K562 (cell line): ENCODE results near the gene SNX17. TPM values are rescaled to one million over a fixed set of nuclear protein-coding genes. Genes with fewer than 3 reads are reported as not detected.
A peak's percentile ranks its signal among the peaks of the same experiment; 100 is the strongest.

ENCODE experiments used
- CCAR2 ChIP-seq: fragments of 200-400 bp; formaldehyde crosslinking; IDR thresholded peaks from 2 replicates; pipeline ENCODE4 v1.6.1; 2017; ENCODE audit warnings: mild to moderate bottlenecking, low read depth, low read length
- CHD1 ChIP-seq: fragments of 200-600 bp; sonication (generic); IDR thresholded peaks from one replicate; pipeline ENCODE4 v1.6.1; 2012; ENCODE audit warnings: mild to moderate bottlenecking, moderate library complexity, low read length, inconsistent platforms
- CTBP1 ChIP-seq: fragments of 450-650 bp; IDR thresholded peaks from 2 replicates; pipeline ENCODE4 v1.6.1; 2016; ENCODE audit warnings: borderline replicate concordance
- HDAC6 ChIP-seq: IDR thresholded peaks from 2 replicates; pipeline ENCODE4 v1.6.1; 2012; ENCODE audit warnings: low read depth, mild to moderate bottlenecking, control low read depth, inconsistent platforms, low read length, moderate library complexity
- HEY1 ChIP-seq: fragments of 250-450 bp; sonication (Bioruptor Pico); IDR thresholded peaks from 2 replicates; pipeline ENCODE4 v1.5.0; 2020; ENCODE audit warnings: mild to moderate bottlenecking, moderate library complexity, borderline replicate concordance
- KDM1A ChIP-seq, 2 experiments: fragments of 450-650 bp; IDR thresholded peaks; 2 replicates each; pipeline ENCODE4 v1.6.1; 2016; ENCODE audit warnings: mild to moderate bottlenecking in 2 of 2
- MAX ChIP-seq: sonication (generic); formaldehyde crosslinking; IDR thresholded peaks from 2 replicates; pipeline ENCODE4 v1.9.0; 2022; ENCODE audit warnings: mild to moderate bottlenecking, missing genetic modification reagents
- NFYB ChIP-seq: IDR thresholded peaks from 2 replicates; pipeline ENCODE4 v1.6.1; 2011; ENCODE audit warnings: mild to moderate bottlenecking, moderate library complexity; ENCODE audit not compliant: insufficient read length; ENCODE audit errors: extremely low read depth
- NR2F6 ChIP-seq: fragments of 450-650 bp; formaldehyde crosslinking; IDR thresholded peaks from 2 replicates; pipeline ENCODE4 v1.4.0; 2020; ENCODE audit warnings: mild to moderate bottlenecking
- PHF20 ChIP-seq: fragments of 450-650 bp; IDR thresholded peaks from 2 replicates; pipeline ENCODE4 v1.6.1; 2018; ENCODE audit not compliant: partially characterized antibody
- PREB ChIP-seq: sonication (generic); formaldehyde crosslinking; IDR thresholded peaks from 2 replicates; pipeline ENCODE4 v1.8.1; 2023; ENCODE audit warnings: mild to moderate bottlenecking, missing genetic modification reagents
- SREBF1 ChIP-seq: fragments of 150-350 bp; IDR thresholded peaks from 2 replicates; pipeline ENCODE4 v1.6.1; 2014; ENCODE audit warnings: antibody characterized with exemption, low read depth, low read length, borderline replicate concordance
- XRCC4 ChIP-seq: IDR thresholded peaks from one replicate; pipeline ENCODE4 v1.6.1; 2011; ENCODE audit not compliant: insufficient read depth, insufficient read length; ENCODE audit errors: extremely low read depth
- ZNF184 ChIP-seq: sonication (generic); formaldehyde crosslinking; IDR thresholded peaks from 2 replicates; pipeline ENCODE4 v1.5.0; 2020; ENCODE audit warnings: missing genetic modification reagents
- ZNF384 ChIP-seq: IDR thresholded peaks from 2 replicates; pipeline ENCODE4 v1.6.1; 2012; ENCODE audit warnings: low read depth, low read length, improper control_type of control experiment
- ZNF584 ChIP-seq: fragments of 200-800 bp; sonication (Bioruptor generic); IDR thresholded peaks from 2 replicates; pipeline ENCODE4 v1.6.1; 2016; ENCODE audit warnings: low read depth, mild to moderate bottlenecking, missing genetic modification characterization, missing compliant biosample characterization
- ZNF778 ChIP-seq: fragments of 450-650 bp; formaldehyde crosslinking; IDR thresholded peaks from 2 replicates; pipeline ENCODE4 v1.4.0; 2020; ENCODE audit warnings: mild to moderate bottlenecking, moderate library complexity
- polyA plus RNA-seq, 8 experiments: library from polyadenylated mRNA; depleted of rRNA in 4 of 8; stranded (reverse) in 5 of 8; unstranded in 3 of 8; fragments of >200 nt; fragmentation: Nextera tagmentation in 2 of 8; fragmentation: Illumina TruSeq in 1 of 8; extraction: Ambion mirVana in 2 of 8; extraction: Trizol in 1 of 8; gene quantifications; 2 replicates each; pipeline versions ENCODE4 v1.2.1 to v1.2.3, GENCODE V29; 2011 to 2014; ENCODE audit warnings: inconsistent platforms in 1 of 8, missing spikeins in 1 of 8
- total RNA-seq, 7 experiments: library from RNA; depleted of rRNA in 6 of 7; stranded (reverse); fragments of >200 nt in 6 of 7; fragmentation: Illumina TruSeq in 2 of 7; extraction: Trizol in 2 of 7; gene quantifications; 2 replicates each; pipeline versions ENCODE4 v1.2.1 to v1.2.3, GENCODE V29; 2011 to 2021; ENCODE audit warnings: low replicate concordance in 1 of 7
- TF ChIP-seq, protein P1 (sequence below): sonication (generic); formaldehyde crosslinking; IDR thresholded peaks from 2 replicates; pipeline ENCODE4 v1.8.1; 2023; ENCODE audit warnings: mild to moderate bottlenecking, missing genetic modification reagents
- TF ChIP-seq, protein P2 (sequence below): sonication (generic); formaldehyde crosslinking; IDR thresholded peaks from 2 replicates; pipeline ENCODE4 v1.8.0; 2022; ENCODE audit warnings: mild to moderate bottlenecking, missing genetic modification reagents, borderline replicate concordance

SNX17 gene
- total and polyA plus RNA-seq, 9 of the 15 experiments (the other 6 are each of a cell fraction or from before 2014, with no cell fraction given): 3.0 to 75.7 (median 54.6) TPM

DNA sequence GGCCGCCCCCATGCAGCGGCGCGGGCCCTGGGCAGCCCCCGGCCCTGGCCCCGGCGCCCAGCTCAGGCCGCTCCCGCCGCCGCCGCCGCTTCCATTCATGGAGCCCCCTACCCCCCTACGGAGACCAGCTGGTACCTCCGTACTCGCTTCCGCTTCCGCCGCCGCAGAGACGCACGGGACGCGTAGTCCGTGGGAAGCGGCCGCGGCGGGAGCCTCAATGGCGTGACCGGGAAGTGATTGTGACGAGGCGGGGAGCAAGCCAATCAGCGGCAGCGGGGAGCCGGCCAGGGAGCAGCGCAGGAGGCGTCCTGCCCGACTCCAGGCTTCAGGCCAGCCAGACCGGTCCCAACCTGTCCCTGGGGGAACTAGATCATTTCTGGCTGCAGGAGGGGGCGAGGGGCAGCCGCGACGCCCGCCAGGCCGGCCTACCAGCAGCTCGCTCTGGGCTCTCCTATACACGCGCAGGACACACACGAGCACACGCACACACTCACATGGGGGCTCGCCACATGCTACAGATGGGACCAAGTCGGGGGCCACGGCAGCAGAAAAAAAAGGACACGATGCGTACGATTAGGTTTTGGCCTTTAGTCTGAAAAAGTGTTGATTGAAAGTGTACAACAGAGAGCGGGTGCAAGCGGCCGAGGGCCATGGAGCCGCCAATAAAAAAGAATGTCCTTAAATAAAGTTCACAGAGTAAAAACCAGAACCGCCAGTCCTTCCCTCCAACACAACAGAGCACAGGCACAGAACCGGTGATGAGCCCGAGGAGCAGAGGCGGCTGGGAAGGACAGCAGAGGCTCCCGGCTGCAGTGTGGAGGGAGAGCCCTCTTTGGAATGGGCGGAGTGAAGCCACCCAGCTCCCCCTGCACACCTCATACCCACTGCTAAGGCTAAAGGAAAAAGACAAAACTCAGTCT is 10.5 kb downstream of the SNX17 start, which contains the start of gene ZNF513 (continued):
- TF ChIP-seq PREB (CRISPR knock-in tag) (0 out of 2 replicates have a peak, but pooled peaks have one; percentile 25), ZNF778 (CRISPR knock-in tag) (no peak), NFYB (peak; percentile 94), HDAC6 (no peak), ZNF184 (CRISPR knock-in tag) (no peak), CCAR2 (no peak), NR2F6 (CRISPR knock-in tag) (no peak), KDM1A (IDR thresholded peaks at IDR 0.05) (no peak), CHD1 (no peak), PHF20 (peak; percentile 85), CTBP1 (no peak; the same call in 1 of the 2 replicates), ZNF584 (peak; percentile 85; the same call in 1 of the 2 replicates), SREBF1 (peak; percentile 95), MAX (CRISPR knock-in tag) (peak; percentile 69; the same call in 1 of the 2 replicates), ZNF384 (no peak), XRCC4 (no peak), HEY1 (CRISPR knock-in tag) (no peak)
- TF ChIP-seq, protein P1, sequence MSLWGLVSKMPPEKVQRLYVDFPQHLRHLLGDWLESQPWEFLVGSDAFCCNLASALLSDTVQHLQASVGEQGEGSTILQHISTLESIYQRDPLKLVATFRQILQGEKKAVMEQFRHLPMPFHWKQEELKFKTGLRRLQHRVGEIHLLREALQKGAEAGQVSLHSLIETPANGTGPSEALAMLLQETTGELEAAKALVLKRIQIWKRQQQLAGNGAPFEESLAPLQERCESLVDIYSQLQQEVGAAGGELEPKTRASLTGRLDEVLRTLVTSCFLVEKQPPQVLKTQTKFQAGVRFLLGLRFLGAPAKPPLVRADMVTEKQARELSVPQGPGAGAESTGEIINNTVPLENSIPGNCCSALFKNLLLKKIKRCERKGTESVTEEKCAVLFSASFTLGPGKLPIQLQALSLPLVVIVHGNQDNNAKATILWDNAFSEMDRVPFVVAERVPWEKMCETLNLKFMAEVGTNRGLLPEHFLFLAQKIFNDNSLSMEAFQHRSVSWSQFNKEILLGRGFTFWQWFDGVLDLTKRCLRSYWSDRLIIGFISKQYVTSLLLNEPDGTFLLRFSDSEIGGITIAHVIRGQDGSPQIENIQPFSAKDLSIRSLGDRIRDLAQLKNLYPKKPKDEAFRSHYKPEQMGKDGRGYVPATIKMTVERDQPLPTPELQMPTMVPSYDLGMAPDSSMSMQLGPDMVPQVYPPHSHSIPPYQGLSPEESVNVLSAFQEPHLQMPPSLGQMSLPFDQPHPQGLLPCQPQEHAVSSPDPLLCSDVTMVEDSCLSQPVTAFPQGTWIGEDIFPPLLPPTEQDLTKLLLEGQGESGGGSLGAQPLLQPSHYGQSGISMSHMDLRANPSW (CRISPR knock-in tag): no peak
- TF ChIP-seq, protein P2, sequence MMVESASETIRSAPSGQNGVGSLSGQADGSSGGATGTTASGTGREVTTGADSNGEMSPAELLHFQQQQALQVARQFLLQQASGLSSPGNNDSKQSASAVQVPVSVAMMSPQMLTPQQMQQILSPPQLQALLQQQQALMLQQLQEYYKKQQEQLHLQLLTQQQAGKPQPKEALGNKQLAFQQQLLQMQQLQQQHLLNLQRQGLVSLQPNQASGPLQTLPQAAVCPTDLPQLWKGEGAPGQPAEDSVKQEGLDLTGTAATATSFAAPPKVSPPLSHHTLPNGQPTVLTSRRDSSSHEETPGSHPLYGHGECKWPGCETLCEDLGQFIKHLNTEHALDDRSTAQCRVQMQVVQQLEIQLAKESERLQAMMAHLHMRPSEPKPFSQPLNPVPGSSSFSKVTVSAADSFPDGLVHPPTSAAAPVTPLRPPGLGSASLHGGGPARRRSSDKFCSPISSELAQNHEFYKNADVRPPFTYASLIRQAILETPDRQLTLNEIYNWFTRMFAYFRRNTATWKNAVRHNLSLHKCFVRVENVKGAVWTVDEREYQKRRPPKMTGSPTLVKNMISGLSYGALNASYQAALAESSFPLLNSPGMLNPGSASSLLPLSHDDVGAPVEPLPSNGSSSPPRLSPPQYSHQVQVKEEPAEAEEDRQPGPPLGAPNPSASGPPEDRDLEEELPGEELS (CRISPR knock-in tag): peak; percentile 53; the same call in 1 of the 2 replicates
